Upper lobe of left lung (tissue), 4 donors: Measurements from ENCODE around the gene MDK.

Experiments
- EP300 ChIP-seq, 4 donors: sonication (generic); formaldehyde crosslinking; IDR thresholded peaks; one replicate each; pipeline ENCODE4 v1.5.1; 2017; ENCODE audit warnings: antibody characterized with exemption in 4 of 4, control low read depth in 2 of 4
- POLR2A ChIP-seq, 4 donors: fragments of 450-650 bp; IDR thresholded peaks; one replicate each; pipeline ENCODE4 v1.5.1; 2016 to 2017; ENCODE audit warnings: antibody characterized with exemption in 4 of 4, mild to moderate bottlenecking in 2 of 4
- TF ChIP-seq, protein P1 (sequence below), 6 experiments: fragments of 450-650 bp in 4 of 6; fragments of 200-600 bp in 2 of 6; sonication (generic) in 2 of 6; IDR thresholded peaks; one replicate each; pipeline ENCODE4 v1.5.1; 2016 to 2019; ENCODE audit warnings: antibody characterized with exemption in 6 of 6

DNA sequence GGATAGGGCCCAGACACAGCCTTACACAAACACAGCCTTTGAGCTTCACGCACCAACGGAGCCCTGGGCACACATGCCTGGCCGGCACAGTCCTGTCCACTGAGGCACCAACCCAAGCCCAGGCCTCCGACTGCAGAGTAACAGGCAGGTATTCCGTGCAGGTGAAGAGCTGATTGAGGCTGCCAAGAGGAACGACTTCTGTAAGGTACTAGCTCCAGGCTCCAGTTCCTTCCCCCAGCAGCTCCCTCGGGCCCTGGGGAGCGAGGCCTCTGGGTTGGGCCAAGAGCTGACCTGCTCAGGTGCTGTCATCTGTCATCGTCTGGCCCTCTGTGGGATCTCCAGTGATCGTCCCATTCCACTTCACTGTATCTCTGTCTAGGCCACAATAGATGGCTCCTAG lies 3.2 kb upstream of the MDK start:
- TF ChIP-seq, protein P1, sequence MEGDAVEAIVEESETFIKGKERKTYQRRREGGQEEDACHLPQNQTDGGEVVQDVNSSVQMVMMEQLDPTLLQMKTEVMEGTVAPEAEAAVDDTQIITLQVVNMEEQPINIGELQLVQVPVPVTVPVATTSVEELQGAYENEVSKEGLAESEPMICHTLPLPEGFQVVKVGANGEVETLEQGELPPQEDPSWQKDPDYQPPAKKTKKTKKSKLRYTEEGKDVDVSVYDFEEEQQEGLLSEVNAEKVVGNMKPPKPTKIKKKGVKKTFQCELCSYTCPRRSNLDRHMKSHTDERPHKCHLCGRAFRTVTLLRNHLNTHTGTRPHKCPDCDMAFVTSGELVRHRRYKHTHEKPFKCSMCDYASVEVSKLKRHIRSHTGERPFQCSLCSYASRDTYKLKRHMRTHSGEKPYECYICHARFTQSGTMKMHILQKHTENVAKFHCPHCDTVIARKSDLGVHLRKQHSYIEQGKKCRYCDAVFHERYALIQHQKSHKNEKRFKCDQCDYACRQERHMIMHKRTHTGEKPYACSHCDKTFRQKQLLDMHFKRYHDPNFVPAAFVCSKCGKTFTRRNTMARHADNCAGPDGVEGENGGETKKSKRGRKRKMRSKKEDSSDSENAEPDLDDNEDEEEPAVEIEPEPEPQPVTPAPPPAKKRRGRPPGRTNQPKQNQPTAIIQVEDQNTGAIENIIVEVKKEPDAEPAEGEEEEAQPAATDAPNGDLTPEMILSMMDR (IDR thresholded peaks at IDR 0.05), result no peak
- TF ChIP-seq POLR2A (IDR thresholded peaks at IDR 0.05) (no peak), EP300 (IDR thresholded peaks at IDR 0.05) (no peak)
